NCI-H460 (cell line): Measurements from ENCODE around the gene PODXL. TPM values are rescaled to one million over a fixed set of nuclear protein-coding genes. Genes with fewer than 3 reads are reported as not detected.
"Not testable (repeated sequence)": the region's sequence is repeated elsewhere in the genome, so short reads cannot be mapped to it uniquely, and the experiment has no call there.

Experiments used
- DNase-seq: peaks from one replicate; pipeline ENCODE4 v3.0.0-alpha.2; 2016; ENCODE audit warnings: low read depth; ENCODE audit errors: extremely low read depth
- total RNA-seq: library from RNA; depleted of rRNA; stranded (reverse); fragments of >200 nt; shearing (Covaris generic); gene quantifications from 2 replicates; pipeline ENCODE4 v1.2.3, GENCODE V29; 2014

PODXL gene
- total RNA-seq, 1 experiment from 2014 or later, result 3.1 TPM

DNA sequence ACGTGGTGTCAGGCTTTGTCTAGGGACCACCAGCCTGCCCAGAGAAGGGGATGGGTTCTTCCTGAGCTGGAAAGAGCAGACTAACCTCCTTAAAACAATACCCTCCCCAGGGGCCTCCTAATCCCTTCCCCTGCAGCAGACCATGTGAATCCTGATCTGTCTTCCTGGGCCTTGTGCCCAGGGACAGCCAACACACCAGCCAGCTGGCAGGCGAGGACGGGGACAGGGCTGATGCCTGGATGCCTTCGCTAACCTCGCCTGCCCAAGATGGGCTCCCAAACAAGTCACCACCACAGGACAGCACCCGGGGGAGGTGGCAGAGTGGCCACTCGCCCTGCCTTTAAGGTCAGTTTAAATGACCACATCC, 17.6 kb downstream of the PODXL start:
- DNase-seq, result no peak

DNA sequence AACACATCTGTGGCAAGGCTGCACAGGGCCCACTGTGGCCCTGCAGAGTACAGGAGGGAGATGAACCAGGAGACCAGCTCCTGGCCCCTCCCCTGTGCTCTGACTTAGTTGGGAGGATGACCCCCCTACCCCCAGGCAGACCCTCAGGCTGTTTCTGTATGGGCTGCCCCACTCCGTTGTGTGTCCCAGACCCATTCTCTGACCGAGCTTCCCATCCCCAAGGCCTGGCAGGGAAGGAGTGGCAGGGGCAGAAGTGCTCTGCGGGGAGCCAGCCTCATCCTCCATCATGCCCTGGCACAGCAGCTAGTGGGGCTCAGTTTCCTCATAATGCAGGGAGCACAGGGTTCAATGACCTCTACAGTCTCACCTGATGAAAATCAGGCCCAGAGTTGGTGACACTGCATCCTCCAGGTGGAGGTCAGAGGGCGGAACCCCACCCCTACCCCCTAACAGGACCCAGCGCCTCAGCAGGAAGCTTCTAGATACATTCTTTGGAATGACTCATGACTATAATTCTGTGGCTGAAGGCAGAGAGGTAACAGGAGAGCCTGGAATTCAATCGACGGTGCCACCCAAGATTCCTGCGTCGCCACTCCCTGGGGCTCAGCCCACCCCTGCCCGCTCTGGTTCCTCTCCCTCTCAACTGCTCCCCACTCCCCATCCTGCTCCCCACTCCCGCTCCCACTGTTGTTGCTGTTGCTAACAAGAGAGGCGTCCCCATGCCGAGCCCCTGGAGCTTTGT, 18.2 kb downstream of the PODXL start:
- no peak for DNase-seq

DNA sequence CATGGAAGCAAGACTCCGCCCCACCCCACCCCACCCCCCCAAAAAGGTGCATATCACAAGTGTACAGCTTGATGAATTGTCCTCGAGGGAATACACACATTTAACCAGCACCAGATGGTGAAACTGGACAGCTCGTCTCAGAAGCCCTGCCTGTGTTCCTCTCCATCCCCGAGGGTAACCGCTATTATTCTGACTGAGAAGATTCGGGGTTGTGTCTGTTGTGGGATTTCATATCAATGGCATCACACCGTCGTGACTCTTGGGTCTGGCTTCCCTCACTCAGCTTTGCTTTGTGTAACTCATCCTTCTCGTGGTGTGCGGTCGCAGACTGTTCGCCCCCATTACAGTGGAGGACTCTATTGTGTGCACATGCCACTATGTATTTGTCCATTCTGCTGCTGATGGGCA, 18.9 kb downstream of the PODXL start:
- no peak for DNase-seq

DNA sequence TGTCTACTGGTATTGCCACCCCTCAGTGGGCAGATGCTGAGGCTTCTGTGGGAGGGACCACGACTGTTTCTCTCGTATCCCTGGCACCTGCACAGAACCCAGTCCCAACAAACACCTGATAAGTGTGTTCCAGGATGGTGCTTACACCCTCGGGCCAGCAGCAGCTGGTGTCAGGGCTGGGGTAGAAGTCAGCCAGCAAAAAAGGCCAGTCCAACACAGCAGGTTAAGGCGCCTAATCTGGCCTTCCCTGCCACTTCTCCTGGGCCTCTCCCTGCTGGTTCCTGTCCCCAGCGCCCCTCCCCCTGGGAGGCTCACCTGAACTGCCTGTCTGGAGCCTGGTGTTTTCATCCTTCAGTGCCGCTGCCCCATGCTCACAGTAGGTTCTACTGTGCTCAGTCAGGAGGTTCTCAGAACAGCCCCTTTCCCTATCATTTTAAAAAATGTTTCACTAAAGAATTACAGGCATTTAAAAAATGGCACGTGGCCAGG, 20.0 kb downstream of the PODXL start:
- no peak for DNase-seq

DNA sequence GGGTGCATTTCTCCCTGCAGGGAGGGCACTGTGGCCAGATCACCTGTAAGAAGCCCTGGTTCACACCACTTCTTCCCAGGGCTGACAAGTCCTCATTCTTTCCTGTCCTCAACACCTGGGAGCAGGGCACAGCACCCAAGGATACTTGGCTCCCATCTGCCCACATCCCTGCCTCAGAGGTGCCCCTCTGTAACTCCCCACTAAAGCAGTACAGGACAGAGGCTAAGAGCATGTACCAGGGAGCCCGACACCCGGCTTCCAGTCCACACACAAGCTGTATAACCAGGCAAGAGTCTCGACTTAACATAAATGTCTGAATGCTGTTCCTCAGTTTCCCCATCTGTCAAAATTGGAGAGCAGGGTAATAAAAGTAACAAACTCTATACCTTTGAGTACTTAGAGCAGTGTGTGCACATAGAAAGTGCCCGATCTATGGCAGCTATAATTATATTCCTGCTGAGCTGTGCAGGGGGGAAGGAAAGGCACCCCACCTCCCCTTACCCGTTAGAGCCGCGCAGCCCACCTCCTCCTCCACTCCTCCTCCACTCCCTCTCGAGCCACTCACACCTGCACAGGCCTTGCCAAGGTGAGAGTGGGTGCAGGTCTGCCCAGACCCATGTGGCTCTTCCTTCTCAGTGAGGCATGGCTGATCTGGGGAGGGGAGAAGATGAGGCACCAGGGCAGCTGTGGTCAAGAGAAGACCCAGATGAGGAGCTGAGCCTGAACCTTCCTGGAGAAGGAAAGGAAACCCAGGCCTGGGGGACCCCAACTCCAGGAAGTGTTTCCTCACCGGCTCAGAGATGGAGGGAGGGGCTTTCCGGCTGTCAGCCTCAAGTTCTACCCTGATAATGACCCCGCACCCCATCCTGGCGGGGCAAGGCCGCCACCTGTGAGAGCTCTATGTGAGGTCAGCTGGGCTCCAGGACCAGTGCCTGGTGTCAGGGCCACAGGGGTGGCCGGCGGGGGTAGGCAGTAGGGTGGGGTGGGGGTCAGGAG, 22.6 kb downstream of the PODXL start:
- no peak for DNase-seq

DNA sequence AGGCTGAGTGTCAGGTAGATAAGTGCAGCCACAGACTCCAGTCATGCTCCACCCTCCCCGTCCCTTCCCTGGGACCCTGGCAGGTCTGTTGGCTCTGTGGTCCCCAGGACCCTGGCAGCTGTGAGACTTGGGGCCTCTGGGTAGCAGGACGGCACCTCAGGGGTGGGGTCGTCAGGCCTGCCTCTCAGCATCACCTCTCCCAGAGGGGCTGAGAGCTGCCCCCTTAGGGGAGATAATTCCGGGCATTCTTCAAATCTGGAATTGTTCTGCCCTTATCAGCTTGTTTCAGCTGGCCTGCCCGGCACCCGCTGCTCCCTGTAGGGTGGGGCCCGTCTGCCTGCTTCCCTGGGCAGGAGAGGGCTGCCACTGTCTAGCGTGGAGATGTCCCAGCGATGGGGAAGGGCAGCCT, 23.3 kb downstream of the PODXL start:
- no peak for DNase-seq

DNA sequence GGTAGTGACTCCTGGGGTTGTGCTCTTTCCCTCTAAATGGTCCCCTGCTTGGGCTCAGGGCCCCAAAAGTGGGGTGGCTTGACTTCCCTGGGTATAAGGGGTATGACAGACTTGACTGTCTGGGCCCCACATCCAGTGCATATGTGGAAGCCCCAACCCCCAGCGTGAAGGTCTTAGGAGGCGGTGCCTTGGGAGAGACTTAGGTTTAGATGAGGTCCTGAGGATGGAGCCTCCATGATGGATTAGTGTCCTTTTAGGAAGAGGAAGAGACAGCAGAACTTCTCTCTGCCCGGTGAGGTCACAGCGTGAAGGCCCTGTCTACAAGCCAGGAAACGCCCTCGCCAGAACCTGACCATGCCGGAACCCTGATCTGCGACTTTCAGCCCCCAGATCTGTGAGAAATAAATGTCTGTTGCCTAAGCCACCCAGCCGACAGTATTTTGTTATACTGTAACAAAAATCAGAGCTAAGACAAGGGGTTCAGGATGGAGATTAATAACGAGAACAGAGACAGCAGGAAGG, 23.8 kb downstream of the PODXL start:
- no peak for DNase-seq

DNA sequence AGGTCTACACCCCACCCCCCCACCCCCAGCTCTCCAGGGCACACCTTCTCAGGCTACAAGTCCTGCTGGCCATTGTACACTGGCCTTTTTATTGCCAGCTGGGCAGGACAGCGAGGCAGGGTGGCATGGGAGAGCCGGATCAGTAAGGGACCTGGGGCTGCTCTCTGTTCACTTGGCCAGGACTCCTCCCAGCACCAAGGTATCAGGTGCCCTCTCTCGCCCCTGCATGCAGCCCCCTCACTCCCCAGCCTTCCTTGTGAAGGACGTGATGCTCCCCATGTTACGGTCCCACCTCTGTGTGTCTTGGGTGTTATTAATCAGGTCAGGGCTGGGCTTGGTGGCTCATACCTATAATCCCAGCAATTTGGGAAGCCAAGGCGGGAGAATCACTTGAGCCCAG, 26.3 kb downstream of the PODXL start:
- DNase-seq, result no peak

DNA sequence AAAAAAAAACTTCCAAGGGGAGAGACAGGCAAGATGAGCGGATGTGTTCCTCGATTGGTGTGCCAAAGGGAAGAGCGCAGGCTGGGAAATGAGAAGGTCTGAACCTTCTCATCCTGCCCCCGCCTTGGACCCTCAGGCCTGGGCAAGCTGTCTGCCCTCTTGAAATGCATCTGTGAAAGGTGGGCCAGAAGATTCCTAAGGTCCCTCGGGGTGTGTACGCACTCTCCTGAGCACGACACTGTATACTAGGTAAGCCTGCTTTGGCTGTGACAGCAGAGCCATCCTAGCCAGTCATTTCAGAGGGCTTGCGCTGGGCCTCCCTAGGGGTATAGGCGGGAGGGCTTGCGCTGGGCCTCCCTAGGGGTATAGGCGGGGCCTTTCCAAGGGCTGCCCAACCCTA, 26.8 kb downstream of the PODXL start:
- DNase-seq, result no peak

DNA sequence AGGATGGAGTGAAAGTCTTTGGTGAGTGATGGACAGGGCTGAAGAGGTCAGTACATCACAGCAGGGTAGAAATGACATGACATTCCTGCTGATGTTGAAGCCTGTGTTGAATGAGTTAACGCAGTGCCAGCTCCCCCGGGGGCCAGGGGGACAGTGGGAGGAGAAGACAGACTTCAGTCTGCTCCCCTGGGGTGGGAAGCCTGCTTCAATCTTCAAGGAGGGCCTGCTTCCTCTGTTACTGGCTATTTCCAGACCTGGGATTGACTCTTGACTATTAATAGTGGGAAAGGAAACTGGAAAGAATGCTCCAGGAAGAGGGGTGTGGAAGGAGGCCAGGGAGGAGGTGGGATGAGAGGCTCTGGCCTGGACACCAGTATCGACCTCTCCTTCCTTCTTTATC, 27.2 kb downstream of the PODXL start:
- DNase-seq, result no peak

DNA sequence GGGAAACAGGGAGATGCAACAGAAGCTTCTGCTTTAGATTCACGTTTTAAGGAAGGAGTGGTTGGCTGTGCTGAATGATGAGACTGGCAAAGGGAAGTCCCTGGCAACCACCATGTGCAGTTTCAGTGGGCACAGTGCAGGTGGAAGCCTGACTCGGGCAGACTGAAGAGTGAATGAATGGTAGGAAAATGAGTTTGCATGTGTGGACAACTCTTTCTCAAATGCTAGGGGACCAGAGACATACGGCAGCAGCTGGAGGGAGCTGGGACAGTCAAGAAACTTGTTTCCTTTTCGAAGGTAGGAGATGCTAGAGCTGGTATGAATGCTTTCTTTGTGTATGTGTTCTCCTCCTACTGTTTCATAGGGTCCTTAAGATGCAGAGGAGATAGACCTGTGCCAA, 29.0 kb downstream of the PODXL start:
- no peak for DNase-seq

DNA sequence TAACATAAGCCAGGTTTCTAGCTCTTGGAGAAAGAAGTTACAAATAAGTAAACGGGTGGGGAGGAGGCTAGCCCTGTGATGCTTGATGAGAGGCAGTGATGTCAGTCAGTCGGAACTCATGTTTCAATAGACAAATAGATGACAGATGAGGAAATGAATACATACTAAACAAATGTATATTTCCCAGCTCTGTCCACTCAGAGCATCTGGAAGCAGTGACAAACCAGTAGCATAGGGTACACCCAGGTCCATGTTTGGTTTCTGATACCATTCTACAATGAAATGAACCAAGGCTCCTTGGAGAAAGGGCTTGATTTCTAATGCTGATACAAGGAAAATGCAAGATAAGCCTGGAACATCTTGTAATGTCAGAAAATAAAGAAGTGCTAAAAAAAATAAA, 30.6 kb downstream of the PODXL start:
- DNase-seq, result no peak

DNA sequence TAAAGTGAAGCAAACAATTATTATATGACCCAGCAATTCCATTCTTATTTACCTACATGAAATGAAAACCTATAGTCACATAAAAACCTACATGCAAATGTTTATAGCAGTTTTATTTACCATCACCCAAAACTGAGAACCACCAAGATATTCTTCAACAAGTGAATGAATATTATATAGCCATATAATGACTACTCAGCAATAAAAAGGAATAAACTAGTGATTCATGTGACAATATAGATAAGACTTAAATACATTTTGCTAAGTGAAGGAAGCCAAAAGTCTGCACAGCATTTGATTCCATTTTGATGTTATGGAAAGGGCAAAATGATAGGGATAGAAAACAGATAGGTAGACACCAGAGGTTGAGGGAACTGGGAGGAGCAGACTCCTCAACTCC, 31.7 kb downstream of the PODXL start:
- DNase-seq, result no peak

DNA sequence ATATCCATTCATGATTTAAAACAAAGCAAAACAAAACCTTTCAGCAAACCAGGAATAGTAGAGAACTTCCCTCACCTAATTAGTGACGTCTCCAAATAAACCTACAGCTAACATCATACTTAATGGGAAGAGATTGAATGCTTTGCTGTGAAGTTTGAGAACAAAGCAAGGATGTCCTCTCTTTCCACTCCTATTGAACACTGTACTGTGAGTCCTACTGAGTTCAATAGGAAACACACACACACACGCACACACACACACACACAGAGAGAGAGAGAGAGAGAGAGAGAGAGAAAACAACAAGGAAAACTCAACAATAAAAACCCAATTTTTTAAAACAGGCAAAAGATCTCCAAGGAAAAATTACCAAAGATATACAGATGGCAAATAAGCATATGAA, 32.3 kb downstream of the PODXL start:
- DNase-seq, result no peak

DNA sequence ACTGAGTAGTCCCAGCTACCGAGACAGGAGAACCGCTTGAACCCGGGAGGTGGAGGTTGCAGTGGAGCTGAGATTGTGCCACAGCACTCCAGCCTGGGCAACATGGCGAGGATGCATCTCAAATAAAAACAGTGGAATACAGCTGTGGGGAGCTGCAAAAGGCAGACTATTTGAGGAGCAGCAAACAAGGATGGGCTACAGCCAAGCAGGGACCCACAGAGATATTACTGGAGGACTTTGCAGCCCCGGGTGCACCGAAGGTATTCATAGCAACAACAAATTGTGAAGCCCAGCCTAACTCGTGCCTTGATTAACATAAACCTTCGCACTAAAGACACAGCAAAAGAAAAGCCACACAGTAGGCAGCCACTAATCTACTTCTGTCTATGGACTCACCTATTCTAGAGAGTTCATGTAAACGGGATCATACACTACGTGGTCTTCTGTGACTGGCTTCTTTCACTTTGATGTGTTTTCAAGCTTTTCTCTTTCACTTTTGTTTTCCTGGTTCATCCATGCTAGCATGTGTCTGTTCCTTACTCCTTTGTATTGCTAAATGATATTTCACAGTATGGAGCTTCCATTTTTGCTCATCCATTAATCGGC, 34.0 kb downstream of the PODXL start:
- no peak for DNase-seq

DNA sequence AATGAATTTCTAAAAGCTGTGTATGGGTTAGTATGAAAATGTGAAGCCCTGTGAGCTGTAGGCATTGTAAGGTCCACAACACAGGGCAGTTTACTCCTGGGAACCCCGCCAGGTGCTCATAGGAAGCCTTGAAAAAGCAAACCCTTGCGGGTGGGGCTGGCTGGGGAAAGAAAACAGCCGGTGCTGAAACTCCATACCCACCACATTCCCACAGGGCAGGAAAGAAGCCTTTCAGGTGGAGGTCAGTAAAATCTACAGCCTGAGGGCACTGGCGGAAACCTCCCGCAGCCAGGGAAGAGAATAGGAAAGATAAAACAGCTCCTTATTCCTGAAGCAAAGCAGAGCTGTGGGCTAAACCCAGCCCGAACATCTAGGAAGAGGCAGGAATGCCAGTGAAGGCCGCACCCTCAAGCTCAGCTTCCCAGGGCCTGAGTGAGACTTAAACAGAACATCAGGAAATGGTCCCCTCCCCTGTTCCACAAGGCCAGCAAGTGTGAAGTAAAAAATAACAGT, 34.7 kb downstream of the PODXL start:
- DNase-seq, result no peak

DNA sequence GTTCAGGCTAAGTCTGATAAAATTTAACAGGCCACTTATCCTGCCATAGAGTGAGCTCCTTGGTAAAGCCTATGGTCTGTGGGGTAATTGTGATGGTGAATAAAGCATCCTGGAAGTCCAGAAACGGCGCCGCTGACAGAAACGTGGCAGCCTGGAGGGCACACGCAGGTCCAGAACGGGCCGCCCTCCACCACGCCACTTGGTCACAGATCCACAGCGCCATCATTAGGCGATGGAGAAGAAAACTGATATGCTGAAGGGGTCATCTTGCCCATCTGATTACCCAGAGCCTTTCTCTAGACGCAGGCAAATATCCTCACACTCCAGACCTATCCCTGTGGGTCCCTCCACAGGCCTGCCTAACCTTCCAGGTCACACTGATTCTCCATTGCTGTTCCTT, 37.8 kb downstream of the PODXL start:
- DNase-seq, result no peak

DNA sequence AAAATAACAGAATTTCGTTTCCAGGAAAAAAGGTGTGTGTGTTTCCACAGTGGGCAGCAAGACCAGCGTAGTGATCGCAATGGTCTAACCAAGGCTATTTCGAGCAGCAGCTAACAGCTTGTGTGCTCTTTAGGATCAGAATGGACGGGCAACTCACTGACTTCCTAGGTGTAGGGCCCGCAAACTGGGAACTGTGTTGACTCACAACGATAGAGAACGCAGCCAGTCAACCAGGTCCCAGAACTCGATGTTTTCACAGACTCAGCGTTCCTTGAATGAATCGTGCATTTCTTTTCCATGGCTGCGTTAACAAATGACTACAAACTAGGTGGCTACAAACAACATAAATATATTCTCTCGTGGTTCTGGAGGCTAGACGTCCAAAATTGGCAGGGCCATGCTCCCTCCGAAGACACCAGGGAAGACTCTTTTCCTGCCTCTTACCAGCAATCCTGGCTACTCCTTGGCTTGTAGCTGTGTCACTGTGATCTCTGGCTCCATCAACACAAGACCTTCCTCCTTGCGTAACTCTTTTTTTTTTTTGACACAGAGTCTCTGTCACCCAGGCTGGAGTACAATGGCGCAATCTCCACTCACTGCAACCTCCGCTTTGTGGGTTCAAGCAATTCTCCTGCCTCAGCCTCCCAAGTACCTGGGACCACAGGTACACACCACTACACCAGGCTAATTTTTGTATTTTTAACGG, 39.1 kb downstream of the PODXL start:
- no peak for DNase-seq

DNA sequence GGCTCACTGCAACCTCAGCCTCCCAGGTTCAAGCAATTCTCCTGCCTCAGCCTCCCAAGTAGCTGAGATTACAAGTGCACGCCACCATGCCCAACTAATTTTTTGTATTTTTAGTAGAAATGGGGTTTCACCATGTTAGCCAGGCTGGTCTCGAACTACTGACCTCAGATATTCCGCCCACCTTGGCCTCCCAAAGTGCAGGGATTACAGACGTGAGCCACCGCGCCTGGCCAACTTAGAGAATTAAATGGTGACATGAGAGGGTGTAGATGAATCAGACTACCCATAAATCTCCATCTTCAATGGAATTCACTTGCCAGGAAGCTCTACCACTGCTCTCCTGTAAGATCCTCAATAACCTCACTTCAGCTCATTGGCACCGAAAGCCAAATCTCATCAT, 41.0 kb downstream of the PODXL start:
- not testable (repeated sequence) for DNase-seq
